Measurements from ENCODE around the gene GRIN3A. TPM values are rescaled to one million over a fixed set of nuclear protein-coding genes. Genes with fewer than 3 reads are reported as not detected.
"Not testable (repeated sequence)": the region's sequence is repeated elsewhere in the genome, so short reads cannot be mapped to it uniquely, and the experiment has no call there.

Gene GRIN3A
- total RNA-seq, 2 donors from 2014 or later: 0.59 to 0.85 TPM

DNA sequence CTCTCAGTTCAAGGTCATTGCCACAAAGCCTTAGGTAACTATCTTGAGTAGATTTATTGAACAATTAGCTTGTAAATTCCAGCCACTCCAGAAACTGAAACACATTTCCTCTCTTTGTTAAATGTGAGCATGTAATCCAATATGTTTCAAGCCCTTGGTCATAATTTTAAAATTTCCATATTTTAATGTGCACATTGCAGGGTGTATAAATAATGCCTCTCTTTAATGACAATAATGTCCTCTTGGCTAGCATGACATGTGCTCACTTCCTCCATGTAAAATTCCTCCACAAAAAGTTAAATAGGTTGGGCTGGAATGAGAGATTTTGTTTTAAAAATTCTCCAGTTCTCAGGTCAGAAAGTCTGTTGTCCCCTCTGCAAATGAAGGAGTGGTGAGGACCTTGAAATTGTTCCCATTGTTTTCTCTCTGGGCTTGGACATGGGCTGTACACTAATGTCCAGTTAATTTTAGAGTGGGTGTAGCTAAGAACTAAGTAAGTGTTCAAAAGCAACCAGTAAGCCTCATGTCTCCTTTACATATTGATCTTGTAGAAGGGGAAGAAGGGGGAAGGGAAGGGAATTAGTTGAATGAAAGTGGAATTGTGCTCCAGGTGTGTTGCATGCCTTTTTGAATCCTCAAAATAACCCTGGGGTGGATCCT, 146.5 kb downstream of the GRIN3A start:
- ATAC-seq (no peak), DNase-seq (no peak)
- intact Hi-C loops (cut with DNase I, micrococcal nuclease): no loop called here

DNA sequence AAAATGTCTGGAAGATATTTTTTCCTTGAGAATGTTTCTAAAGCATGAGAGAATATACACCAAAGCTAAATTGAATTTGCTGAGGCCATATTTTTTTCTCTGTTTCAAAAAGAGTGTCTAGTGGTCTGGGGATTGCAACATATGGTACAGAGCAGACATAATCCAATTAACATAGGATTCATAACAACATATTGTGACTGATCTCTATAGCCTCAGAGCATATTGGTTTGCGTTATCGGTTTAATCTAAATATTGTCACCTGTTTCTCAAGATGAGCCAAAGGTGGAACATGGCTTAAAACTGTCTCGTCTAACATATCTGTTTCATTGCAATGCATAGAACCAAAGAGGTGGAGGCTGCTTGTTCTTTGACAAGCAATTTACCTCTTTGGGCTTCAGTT, 147.5 kb downstream of the GRIN3A start:
- intact Hi-C loops (cut with DNase I, micrococcal nuclease): no loop called here
- no peak for DNase-seq
- no peak for ATAC-seq

- DNase-seq; ATAC-seq; intact Hi-C loops (cut with DNase I, micrococcal nuclease): not testable (repeated sequence)
These were observed 148.4 kb downstream of the GRIN3A start for GRCh38 chr9:101590074-101590473.

- intact Hi-C loops (cut with DNase I, micrococcal nuclease): no loop called here
- DNase-seq (no peak), ATAC-seq (no peak)
These were observed 151.0 kb downstream of the GRIN3A start for GRCh38 chr9:101587332-101588043.

DNA sequence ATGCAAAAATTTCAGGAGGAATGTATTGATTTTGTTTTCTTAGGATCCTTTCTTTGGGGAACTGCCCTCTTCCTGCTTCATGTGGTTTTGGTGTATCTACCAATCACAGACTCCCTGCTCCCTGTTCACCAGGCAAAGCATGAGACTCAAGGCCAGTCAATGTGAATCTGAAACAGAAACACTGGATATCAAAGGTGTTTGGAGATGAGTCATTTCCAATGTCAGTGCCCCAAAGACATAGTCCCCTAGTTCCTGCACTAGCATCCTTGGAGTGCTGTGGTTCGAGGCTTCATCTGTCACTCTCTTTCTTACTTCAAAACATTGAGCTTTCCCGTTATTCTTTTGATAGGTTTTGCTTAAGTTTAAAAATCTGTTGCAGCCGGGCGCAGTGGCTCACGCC, 151.8 kb downstream of the GRIN3A start:
- intact Hi-C loops (cut with DNase I, micrococcal nuclease): no loop called here
- ATAC-seq: peak; percentile 30
- DNase-seq: no peak

GRCh38 chr9:101585740-101586139, 152.7 kb downstream of the GRIN3A start:
- DNase-seq: no peak
- ATAC-seq: peak; percentile 96
- intact Hi-C loops (cut with DNase I, micrococcal nuclease): no loop called here

DNA sequence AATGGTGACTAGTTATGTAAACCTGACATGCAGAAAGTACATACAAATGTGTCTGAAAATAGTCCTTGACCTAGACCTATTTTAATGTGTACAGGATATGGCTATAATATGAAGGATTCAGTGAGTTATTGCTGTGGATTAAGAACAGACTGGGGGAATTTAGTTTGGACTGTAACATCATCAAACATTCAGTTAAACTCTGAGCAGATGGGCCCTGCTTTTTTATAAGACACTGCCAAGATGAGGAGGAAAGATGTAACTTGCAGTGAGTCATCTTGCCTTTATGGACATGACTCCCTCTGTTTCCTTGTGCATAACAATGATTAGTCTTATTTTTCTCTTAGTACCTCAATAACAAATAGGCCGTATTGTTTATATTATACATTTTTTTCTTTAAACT, 155.9 kb downstream of the GRIN3A start:
- intact Hi-C loops (cut with DNase I, micrococcal nuclease): no loop called here
- no peak for DNase-seq
- ATAC-seq: peak; percentile 35

- DNase-seq (no peak), ATAC-seq (no peak)
- intact Hi-C loops (cut with DNase I, micrococcal nuclease): no loop called here
These were observed 158.5 kb downstream of the GRIN3A start for GRCh38 chr9:101579711-101580545.

- ATAC-seq (no peak), DNase-seq (no peak)
- intact Hi-C loops (cut with DNase I, micrococcal nuclease): no loop called here
These were observed 160.1 kb downstream of the GRIN3A start for GRCh38 chr9:101578378-101578777.

DNA sequence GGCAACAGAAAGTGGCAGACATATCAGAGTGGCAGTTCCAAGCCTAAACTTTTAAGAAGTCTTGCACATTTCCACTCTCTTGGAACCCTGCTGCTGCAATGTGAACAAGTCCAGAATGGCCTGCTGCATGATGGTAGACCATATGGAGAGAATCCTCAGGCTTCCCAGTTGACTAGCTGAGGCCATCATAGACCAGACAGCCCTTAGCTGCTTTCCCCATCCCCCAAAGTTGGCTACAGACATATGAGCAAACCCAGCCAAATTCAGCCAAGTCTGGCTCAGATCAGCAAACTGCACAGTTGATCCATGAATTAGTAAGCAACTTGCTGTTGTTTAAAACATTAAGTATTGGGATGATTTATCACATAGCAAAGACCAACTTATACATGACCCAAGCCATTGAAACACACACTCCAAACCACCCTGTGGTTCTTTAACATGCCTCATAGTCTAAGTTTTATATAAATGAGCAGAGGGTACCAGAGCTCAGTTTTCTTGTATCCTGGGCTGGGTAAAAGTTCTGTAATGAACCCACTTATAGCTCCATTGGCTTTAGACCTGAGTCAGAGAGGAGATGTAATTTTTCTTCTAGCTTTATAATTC, 163.6 kb downstream of the GRIN3A start:
- intact Hi-C loops (cut with DNase I, micrococcal nuclease): no loop called here
- DNase-seq (no peak), ATAC-seq (no peak)

- DNase-seq (no peak), ATAC-seq (no peak)
- intact Hi-C loops (cut with DNase I, micrococcal nuclease): no loop called here
These were observed 166.1 kb downstream of the GRIN3A start for GRCh38 chr9:101572316-101572715.

- DNase-seq (no peak), ATAC-seq (no peak)
- intact Hi-C loops (cut with DNase I, micrococcal nuclease): no loop called here
These were observed 167.3 kb downstream of the GRIN3A start for GRCh38 chr9:101571114-101571513.

- ATAC-seq (no peak), DNase-seq (no peak)
- intact Hi-C loops (cut with DNase I, micrococcal nuclease): no loop called here
These were observed 168.5 kb downstream of the GRIN3A start for GRCh38 chr9:101569741-101570501.

GRCh38 chr9:101567725-101568350, 170.6 kb downstream of the GRIN3A start:
- DNase-seq (no peak), ATAC-seq (peak; percentile 93)
- intact Hi-C loops (cut with DNase I, micrococcal nuclease): no loop called here

- intact Hi-C loops (cut with DNase I, micrococcal nuclease): no loop called here
- DNase-seq: peak in 1 of 2 donors; percentile 52
- ATAC-seq: peak; percentile 53
These were observed 171.3 kb downstream of the GRIN3A start for GRCh38 chr9:101566904-101567724.

- no peak for ATAC-seq
- no peak for DNase-seq
- intact Hi-C loops (cut with DNase I, micrococcal nuclease): no loop called here
These were observed 174.2 kb downstream of the GRIN3A start for GRCh38 chr9:101564252-101564651.

DNA sequence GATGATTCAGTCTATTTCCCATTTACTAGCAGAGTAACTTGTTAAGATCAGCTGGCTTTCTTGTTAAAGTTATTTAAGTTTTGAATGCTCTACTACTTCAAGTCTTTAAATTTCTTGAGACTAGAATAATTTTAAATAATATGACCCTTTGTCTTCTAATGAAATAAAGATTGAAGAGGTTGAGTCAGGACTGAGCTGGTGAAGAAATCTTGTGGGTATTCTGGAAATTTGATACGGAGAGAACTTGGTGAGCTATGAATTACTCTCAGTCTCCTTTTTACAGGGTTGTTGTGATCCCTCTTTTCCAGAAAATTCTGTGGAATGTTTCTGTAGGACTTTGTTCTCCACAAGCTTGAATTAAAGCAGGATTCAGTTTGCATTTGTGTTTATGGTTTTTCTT, 175.5 kb downstream of the GRIN3A start:
- intact Hi-C loops (cut with DNase I, micrococcal nuclease): no loop called here
- ATAC-seq (no peak), DNase-seq (no peak)

Data from left colon (tissue), 2 donors.